ENCODE results near the gene HLCS. TPM values are rescaled to one million over a fixed set of nuclear protein-coding genes. Genes with fewer than 3 reads are reported as not detected.

The HLCS gene
- total and polyA plus RNA-seq, 2 donors (not counting 3 experiments of a cell fraction or from before 2014, with no cell fraction given): 6.7 to 17.2 TPM

GRCh38 chr21:36923270-36923669 is 43.2 kb downstream of the HLCS start:
- no peaks in the 10 kb centered on the region for H3K9me3 ChIP-seq (replicated peaks; ENCODE audit: control insufficient read depth, insufficient read depth, low read length)
- dilution Hi-C loops (cut with MboI; ENCODE audit: extremely low pct_ligation_motif_present, low sequenced_read_pairs): no loop called here
- intact Hi-C loops (cut with micrococcal nuclease): no loop called here
- no peak overlapping the region for H3K4me3 ChIP-seq (replicated peaks in 1 of 3; ENCODE audit: insufficient read depth in 1 of 3, low read depth in 1 of 3, low read length in 3 of 3)
- no peaks in the 10 kb centered on the region for H4K20me1 ChIP-seq (replicated peaks; ENCODE audit: control insufficient read depth, extremely low read depth, insufficient read depth, low read length)
- H3K4me2 ChIP-seq (ENCODE audit: insufficient read depth, low read length): no peak overlapping the region
- ChIA-PET POLR2A (no interaction called here), CTCF (interaction anchor here (1.5 to 9.9 kb wide), 4 partner anchors 9 to 293 kb away, joined by 4 to 102 read pairs (median 10); no protein-coding TSS in a partner anchor)
- H3K36me3 ChIP-seq (ENCODE audit: control insufficient read depth in 2 of 2, extremely low read depth in 1 of 2, insufficient read depth in 2 of 2, low read length in 2 of 2): no peaks in the 10 kb centered on the region
- DNase-seq (ENCODE audit: low read depth, low spot score) (no peak), FAIRE-seq (no peak)
- H3K9me1 ChIP-seq (replicated peaks; ENCODE audit: control insufficient read depth, extremely low read depth, insufficient read depth, low read length): no peaks in the 10 kb centered on the region
- H2AFZ ChIP-seq (ENCODE audit: low read depth, low read length): no peak overlapping the region
- no peaks in the 10 kb centered on the region for H3K79me2 ChIP-seq (ENCODE audit: control insufficient read depth, insufficient read depth, low read length)
- H3K27ac ChIP-seq (ENCODE audit: insufficient read depth, low read depth, low read length): no peak overlapping the region
- TF ChIP-seq GATA2 (IDR thresholded peaks at IDR 0.05; ENCODE audit: insufficient read depth, insufficient read length, low read depth, low read length) (no peak), EZH2 (IDR thresholded peaks at IDR 0.05; ENCODE audit: borderline replicate concordance, low read depth, low read length, severe bottlenecking) (no peak), MYC (IDR thresholded peaks at IDR 0.05; ENCODE audit: low read depth, low read length) (no peak), POLR2A (IDR thresholded peaks at IDR 0.05; ENCODE audit: low read depth, low read length) (no peak), POLR2AphosphoS5 (IDR thresholded peaks at IDR 0.05; ENCODE audit: insufficient read depth, low read depth, low read length) (no peak), JUN (IDR thresholded peaks at IDR 0.05; ENCODE audit: borderline replicate concordance, insufficient read depth, insufficient read length, low read depth) (no peak), CTCF (IDR thresholded peaks at IDR 0.05; ENCODE audit: extremely low read depth in 1 of 2, insufficient read depth in 1 of 2, low read depth in 1 of 2, low read length in 2 of 2) (no peak), FOS (IDR thresholded peaks at IDR 0.05; ENCODE audit: borderline replicate concordance, insufficient read depth, low read length) (no peak)
- TF ChIP-seq, protein P1, sequence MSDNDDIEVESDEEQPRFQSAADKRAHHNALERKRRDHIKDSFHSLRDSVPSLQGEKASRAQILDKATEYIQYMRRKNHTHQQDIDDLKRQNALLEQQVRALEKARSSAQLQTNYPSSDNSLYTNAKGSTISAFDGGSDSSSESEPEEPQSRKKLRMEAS (IDR thresholded peaks at IDR 0.05; ENCODE audit: insufficient read depth, insufficient read length): no peak
- no TSS peak for BruUV-seq (replicated peaks)
- H3K9ac ChIP-seq (replicated peaks; ENCODE audit: extremely low read depth, insufficient read depth, low read length): no peak overlapping the region
- H3K27me3 ChIP-seq (ENCODE audit: control insufficient read depth in 2 of 2, insufficient read depth in 2 of 2, low read length in 2 of 2): no peaks in the 10 kb centered on the region
- no peaks in the 10 kb centered on the region for H3K4me1 ChIP-seq (ENCODE audit: control insufficient read depth, extremely low read depth, insufficient read depth, low read length)

Data from endothelial cell of umbilical vein (primary cell).